Activated CD4-positive, CD25-positive, alpha-beta regulatory T cell treated with anti-CD3 and anti-CD28 coated beads, Interleukin-2, amount 50 U/mL, for 16 hours (primary cell): ENCODE data around the gene LRRC27.
"Not testable (repeated sequence)": the region's sequence is repeated elsewhere in the genome, so short reads cannot be mapped to it uniquely, and the experiment has no call there.

Experiments
- DNase-seq: peaks from one replicate; pipeline ENCODE4 v3.0.0-alpha.2; 2020; ENCODE audit warnings: low read depth, low spot score

The LRRC27 gene

DNA sequence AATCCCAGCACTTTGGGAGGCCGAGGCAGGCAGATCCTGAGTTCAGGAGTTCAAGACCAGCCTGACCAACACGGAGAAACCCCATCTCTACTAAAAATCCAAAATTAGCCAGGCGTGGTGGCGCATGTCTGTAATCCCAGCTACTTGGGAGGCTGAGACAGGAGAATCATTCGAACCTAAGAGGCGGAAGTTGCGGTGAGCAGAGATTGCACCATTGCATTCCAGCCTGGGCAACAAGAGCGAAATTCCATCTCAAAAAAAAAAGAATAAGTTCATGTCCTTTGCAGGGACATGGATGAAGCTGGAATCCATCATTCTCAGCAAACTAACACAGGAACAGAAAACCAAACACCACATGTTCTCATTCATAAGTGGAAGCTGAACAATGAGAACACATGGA is 17.1 kb upstream of the LRRC27 start:
- not testable (repeated sequence) for DNase-seq

DNA sequence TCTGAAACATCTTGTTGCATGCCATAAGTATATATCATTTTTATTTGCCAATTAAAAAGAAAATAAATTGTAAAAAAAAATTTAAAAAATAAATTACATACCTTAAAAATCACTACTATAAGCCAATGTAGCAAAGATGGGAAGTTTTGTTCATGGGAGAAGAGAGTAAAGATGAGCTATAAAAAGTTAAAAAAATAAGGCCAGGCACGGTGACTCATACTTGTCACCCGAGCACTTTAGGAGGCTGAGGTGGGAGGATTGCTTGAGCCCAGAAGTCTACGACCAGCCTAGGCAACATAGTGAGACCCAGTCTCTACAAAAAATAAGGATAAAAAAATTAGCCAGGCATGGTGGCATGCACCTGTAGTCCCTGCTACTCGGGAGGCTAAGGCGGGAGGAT is 15.9 kb upstream of the LRRC27 start:
- DNase-seq = no peak

DNA sequence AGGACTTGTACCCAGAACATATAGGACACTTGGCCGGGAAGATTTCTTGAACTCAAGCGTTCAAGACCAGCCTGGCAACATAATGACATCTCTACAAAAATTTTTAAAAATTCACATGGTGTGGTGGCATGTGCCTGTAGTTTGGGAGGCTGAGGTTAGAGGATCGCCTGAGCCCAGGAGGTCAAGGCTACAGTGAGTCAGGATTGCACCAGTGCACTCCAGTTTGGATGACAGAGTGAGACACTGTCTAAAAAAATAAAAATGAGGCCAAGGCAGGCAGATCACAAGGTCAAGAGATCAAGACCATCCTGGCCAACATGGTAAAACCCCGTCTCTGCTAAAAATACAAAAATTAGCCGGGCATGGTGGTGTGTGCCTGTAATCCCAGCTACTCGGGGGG is 14.5 kb upstream of the LRRC27 start:
- DNase-seq = not testable (repeated sequence)

DNA sequence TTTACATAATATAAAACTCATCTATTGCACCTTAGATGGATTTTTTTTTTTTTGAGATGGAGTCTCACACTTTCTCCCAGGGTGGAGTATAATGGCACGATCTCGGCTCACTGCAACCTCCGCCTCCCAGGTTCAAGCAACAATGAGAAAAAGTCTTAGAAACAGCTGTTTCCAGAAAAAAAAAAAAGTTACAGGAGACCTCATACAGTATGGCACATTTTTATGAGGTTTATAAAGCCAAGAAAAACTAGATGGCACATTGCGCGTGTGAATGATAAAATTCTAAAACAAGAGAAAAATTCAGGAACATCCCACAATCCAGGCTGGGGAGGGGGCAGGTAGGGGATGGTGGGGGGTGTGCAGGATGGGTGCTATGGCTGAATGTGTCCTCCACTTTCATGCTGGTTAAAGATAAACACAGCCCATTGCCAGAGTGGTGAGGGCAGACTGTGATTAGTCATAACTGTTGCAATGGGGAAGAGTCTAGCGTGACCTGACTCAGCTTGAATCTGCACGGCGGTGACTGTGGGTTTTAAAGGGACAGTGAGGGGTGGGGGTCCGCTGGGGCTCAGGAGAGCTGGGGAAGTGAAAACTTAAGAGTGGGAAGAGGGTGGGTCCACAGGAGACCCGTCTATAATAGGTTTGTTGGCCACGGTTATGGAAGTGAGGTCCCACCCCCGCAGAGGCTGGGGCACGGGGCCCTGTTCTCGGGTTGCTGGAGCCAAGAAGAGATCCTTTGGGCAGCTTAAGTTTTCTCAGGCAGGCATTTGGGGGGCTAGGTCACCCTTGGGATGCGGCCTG is 11.9 kb upstream of the LRRC27 start:
- no peak for DNase-seq

DNA sequence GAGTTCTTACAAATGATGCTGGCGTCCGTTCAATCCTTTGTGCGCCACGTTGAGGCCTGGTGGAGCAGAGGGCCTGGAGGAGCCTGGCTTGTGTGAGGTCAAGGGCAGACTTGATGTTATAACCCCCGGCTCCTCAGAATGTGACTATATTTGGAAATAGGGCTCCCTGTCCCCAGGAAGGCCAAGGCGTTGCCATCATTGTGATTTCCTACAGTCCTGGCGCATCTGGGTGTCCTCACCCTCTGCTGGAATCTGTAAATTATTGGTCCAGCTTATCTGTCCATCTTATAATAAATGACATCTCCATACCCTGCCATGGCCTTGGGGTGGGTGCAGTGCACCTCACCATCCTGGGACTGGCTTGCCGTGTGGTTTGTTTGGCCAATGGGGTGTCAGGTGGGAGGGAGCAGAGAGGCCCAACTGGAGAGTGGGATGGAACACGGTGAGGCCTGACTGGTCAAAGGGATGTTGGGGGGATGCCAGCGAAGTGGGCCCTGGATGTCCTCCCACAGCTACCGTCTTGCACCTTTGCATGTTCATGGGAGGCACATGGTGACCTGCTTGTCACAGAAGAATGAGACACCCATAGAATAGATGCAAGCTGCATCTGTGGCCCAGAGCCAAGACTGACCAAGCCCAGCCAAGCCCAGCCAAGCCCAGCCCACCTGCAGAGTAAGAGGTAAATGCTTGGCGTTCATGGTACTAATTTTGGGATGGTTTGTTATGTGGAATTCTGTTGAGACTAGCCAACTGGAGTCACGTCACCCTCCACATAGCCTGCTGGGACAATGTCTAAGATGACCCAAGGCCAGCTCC is 11.1 kb upstream of the LRRC27 start:
- DNase-seq = no peak

DNA sequence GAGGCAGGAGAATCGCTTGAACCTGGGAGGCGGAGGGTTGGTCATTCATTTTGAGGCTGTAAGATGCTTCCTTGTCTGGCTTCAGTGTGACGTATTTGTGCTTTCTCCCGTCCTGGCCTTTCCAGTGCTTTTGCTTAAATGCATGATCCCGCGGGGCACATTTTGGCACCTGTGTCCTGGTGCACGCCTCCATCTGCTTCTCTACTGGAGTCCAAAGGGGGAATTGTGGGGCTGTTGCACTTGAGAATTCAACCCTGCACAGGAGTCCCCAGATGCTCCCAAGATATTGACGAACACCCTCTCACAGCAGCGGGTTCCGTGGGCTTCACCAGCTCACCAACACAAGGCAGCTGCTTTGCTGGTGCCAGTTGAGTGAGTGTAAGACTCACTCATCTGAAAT is 10.3 kb upstream of the LRRC27 start:
- no peak for DNase-seq

DNA sequence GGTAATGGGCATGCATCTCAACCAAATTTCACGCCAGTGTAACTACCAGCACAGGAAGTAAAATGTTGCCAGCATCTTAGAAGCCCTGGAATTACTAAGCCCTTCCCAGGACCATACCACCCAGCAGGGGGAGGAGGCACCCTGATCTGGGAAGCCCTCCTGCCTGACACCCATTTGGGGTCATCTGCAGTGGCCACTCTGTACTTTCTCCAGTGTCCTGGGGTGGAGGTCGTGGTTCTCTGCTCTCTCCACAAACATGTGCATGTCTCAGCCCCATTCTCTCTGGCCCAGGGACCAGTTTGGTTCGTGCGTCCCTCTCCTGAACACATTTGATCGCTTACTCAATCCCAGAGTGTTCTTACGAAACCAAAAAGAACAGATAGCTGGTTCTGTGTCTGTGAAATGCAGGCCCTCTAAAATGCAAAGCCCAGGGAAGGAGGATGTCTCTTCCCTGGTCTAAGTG is 9.4 kb upstream of the LRRC27 start:
- DNase-seq = no peak

DNA sequence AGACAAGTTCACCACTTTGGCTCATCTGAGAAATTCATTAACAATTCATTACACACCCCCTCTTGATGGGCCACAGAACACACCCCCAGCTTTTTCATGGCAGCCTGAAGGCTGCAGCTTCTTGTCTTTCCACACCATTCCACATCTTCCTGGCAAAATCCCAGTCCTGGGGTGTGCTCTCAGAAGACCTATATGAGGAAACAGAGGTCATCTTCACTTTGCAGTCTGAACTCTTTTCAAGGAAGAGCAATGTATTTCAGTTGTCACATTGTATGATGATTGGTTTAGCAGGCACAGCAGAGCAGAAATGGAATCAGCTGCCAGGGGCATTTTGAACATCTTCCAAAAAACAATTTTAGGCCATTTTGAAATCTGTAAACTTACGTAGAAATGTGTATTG is 7.8 kb upstream of the LRRC27 start:
- DNase-seq = no peak

DNA sequence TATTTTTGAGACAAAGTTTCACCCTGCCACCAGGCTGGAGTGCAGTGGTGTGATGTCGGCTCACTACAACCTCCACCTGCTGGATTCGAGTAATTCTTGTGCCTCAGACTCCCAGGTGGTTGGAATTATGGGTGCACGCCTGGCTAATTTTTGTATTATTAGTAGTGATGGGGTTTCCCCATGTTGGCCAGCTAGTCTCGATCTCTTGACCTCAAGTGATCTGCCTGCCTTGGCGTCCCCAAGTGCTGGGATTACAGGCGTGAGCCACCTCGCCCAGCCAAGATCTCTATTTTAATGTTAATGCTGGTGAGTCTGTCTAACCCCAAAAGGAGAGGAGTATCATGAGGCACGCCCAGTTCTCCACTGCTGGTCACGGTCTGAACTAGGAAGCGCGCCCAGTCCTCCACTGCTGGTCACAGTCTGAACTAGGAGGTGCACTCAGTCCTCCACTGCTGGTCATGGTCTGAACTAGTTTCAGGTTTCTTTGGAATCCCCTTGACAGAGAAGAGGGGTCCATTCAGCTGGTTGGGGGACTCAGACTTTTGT is 5.6 kb upstream of the LRRC27 start:
- DNase-seq = no peak

DNA sequence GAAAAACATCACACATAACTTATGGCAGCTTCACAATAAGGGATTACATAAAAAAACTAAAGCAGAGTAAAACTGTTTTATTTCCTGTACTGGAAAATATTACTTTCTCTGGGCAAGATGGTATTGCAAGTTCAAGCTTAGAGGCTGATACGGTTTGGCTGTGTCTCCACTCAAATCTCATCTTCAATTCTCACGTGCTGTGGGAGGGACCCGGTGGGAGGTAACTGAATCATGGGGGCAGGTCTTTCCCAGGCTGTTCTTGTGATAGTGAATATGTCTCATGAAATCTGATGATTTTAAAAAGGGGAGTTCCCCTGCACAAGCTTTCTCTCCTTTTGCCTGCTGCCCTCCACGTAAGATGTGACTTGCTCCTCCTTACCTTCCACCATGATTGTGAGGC is 5.1 kb upstream of the LRRC27 start:
- DNase-seq = no peak

DNA sequence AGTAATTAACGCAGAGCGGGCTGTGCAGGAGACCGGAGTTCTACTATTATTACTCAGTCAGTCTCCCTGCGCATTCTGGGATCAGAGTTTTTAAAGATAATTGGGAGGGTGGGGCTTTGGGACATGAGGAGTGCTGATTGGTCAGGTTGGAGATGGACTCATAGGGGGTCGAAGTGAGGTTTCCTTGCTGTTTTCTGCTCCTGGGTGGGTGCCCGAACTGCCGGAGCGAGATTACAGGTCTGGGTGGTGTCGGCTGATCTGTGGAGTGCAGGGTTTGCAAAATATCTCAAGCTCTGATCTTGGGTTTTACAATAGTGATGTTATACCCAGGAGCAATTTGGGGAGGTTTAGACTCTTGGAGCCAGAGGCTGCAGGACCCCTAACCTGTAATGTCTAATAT is 3.9 kb upstream of the LRRC27 start:
- no peak for DNase-seq

DNA sequence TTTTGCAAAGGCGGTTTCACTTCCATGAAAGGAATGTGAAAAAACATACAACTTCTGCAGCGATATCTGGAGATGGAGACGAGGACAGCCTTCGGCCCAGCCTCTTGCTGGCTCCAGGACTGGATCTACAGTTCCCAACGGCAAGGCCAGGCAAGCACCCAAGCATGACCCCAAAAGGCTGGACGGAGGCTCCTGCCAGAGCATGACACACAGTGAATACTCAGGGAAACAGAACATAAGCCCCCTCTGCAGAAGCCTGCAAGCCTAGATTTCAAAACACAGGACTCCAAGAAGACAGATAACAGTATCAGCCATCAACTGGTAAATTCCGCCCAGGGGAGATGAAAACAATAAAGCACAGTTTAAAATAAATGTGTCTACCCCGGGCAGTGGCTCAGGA is 3.3 kb upstream of the LRRC27 start:
- DNase-seq = no peak

DNA sequence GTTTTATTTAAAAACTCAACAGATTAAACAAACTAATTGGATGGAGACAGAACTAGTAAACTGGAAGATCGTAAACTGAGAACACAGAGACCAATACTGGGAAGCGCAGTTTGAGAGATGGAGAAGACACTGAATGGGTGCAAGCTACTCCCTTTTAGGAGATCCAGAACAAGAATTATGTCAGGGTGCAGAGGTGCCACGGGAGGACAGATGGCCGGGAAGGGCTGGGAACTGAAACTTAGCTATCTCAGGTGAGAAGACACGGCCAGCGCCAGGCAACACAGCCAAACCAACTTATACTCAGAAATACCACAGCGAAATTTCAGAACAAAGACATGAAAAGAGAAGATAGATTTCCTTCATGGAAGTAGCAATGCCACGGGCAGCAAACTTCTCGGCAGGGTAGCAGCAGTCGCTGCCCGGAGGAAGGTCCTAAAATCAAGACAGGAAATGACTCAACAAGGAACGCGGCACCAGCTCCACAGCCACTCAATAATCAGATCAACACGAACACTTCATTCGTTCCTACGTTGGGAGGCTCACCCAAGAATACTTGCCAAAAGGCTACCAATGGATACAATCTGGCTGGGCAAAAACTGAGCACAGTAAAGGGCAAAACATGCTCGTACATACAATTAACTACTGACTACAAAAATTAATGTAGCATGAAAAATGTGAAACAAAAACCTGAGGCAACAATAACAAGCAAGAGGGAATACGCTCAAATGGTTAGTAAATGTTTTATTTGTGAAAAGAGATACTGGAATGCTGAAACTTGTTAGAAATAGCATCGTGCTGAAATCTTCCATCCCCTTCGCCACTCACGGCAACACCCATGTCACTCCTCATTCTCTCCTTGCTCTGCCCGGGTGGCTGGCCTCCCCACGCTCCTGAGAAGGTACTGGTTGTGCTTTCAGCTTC is 2.2 kb upstream of the LRRC27 start:
- DNase-seq = no peak

DNA sequence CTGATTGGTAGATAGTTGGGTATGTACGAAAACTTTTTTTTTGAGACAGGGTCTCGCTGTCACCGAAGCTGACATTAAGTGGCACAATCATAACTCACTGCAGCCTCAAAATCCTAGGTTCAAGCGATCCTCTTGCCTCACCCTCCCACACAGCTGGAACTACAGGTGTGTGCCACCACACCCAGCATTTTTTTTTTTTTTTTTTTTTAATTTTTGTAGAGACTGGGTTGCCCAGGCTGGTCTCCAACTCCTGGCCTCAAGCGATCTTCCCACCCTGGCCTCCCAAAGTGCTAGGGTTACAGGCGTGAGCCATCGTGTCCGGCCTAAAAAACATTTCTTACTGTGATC is 1.5 kb upstream of the LRRC27 start:
- no peak for DNase-seq

DNA sequence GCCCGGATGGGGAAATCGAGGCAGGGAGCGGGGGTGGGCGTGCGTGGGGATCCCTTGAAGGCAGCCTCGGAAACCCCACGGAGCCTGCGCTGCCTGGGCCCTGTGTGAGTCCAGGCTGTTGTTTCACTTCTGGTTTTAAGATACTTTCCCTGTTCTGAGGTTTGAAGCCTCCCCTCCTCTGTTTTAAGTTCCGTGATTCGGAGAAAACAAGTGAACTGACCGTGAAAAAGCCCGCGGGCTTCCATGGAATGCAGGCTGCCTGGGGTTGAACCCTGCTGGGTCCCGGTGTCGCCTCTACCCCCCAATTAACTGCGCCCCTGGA is 401 bp downstream of the LRRC27 start:
- no peak for DNase-seq

DNA sequence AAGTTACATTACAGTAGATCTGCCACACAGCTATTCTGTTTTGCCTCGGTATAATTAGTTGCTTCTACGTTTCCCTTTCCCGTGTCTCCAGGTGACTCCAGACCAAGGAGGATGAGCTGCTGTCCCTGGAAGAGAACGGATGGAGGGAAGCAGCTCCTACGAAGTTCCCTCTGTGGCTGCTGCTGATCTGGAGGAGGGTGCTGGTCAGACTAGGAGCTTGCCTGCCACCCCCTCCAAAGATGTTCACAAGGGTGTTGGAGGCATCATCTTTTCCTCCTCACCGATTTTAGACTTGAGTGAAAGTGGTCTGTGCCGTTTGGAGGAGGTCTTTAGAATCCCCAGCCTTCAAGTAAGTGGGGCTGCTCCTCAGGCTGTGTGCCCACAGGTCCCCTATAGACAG is 1.4 kb downstream of the LRRC27 start:
- no peak for DNase-seq

DNA sequence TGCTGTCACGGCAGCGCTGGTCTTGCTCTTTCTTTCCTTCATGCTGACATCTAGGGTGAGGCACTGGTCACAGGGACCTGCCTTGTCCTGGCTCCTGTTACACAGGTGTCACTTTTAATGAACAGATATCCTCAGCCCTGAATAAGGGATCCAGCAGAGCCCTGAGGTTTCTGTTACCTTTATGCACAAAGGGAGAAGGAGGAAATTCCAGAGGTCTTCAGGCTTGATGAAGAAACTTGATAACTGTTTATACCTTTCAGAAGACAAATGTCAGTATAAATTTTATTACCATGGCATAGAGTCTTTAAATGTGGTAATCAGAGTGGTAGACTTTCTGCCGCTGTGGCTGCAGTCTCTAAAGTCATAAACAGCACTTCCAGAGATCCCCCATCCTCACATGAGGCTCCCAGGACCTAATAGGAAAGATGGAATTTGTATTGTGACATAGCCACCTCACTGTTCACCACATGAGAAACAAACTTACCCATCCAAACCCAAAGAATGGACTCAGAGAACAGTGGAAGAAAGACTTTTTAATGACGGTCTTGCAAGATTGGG is 2.7 kb downstream of the LRRC27 start:
- no peak for DNase-seq

DNA sequence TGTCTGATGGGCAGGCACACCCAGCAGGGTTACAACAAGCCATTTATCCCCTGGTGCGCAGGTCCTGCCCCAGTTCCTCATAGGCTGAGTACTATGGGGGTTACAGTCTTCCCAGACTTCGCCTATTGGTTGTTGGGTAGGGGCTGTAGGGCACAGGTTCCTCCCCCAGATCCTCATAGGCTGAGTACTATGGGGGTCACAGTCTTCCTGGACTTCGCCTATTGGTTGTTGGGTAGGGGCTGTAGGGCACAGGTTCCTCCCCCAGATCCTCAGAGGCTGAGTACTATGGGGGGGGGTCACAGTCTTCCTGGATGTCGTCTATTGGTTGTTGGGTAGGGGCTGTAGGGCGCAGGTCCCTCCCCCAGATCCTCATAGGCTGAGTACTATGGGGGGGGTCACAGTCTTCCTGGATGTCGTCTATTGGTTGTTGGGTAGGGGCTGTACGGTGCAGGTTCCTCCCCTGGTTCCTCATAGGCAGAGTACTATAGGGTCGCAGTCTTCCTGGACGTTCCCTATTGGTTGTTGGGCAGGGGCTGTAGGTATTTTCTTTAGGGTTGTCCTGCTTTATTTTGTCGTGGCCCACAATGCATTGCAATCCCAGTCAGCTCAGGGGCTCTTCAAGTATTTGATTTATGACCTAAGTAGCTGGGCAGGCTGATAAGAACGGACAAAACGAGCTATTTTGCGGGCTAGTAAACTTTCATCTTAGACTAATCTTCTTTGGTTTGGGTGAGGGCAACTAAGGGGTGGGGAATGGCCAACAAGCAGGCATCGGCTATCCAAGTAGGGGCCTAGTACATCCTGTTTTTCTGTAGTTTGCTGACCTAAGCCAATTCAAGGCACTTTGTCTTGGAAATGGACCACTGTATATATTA is 3.4 kb downstream of the LRRC27 start:
- DNase-seq = no peak

DNA sequence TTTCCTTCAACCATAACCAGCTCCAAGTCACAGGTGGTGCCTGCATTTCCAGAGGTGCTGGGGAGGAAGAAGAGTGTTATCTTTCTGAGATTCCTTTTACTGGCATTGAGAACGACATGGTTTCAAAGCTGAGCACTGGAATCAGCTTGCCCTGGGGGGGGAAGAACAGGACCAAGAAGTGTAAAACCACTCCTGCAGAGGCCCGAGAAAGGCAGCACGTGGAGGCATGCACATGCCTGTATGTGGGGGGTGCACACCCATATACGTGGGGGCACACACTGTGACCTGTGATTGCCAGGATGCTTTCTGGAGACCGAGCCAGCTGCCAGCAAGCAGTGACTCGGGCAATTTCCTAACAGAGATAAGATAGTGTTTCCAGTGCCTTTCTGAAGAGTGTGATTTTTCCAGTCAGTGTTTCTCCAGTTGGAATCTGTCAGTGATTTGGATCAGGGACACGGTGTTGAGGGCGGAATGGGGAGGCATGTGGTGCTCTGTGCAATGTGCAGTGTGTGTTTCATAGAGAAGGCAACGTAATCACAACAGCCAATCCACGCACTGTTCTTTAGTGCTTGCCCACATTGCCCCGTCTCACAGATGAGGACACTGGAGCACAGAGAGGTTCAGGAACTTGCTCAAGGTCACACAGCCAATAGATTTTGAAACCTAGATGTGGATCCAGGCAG is 4.2 kb downstream of the LRRC27 start:
- no peak for DNase-seq

DNA sequence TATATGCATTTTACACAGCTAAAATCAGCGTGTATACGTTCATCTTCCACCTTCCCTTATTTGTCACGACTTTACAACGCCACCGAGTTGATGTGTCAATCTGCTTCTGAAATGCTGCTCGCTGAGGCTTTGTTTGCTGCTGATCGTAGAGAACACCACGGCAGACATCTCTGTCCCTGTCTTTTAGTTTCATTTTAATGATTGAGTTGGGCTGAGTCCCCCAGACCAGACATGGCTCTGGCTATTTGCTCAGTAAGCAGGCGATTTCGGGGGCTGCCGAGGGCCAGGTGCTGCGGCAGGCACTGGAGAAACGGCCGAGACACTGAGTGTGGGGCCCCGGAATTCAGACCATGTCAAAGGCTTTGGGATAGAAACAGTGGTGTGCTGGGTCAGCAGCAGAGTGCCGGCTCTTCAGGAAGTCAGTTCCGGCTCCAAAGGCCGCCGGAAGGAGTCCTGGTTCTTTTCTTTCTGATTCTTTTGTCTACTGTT is 5.0 kb downstream of the LRRC27 start:
- no peak for DNase-seq
